IPS-NIHi7 (cell line): Measurements from ENCODE around the gene GPHN.
A peak's percentile ranks its signal among the peaks of the same experiment; 100 is the strongest.

Experiments used
- DNase-seq: peaks from one replicate; pipeline ENCODE4 v3.0.0; 2012; ENCODE audit warnings: mixed read lengths; ENCODE audit errors: extremely low spot score

Gene GPHN

DNA sequence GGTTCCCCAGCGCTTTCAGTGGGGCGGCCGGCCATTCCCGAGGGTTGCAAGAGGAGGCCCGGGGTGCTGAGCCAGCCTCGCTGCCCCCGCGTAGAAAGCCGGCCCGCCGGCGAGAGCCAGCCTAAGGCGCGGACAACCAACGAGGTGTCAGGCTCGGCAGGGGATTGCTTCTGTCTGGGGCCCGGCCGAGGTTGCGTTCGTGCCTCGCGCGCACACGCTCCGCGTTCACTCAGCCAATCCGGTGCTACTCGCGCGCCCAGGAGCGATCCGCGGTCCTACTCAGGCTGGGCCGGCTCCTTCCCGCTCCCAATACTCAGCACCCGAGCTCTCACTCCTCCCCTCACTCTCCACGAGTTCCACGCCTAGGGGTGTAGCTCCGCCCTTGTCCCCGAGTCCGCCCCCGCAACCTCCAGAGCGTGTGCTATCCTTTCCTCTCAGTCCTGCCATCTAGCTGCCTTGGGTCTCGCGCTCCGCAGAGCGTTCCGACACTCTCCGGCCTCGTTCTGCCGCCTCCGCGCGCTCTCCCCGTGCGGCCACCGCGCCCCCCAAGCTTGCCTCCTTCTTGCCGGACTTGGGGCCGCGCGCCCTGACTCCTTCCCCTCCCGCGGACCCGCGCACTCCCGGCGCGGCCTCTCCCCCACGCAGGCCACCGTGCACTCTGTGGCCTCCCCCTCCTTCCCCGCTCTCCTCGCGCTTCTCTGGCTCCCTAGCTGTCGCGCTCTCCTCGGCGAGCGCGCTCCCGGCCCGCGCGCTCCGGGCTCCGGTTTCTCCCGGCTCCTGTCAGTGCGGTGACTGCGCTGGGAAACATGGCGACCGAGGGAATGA is at the start of gene GPHN:
Gene GPHN, plus strand, starts transcription at position 426 of the 825 bp plus-strand sequence.
- peak; percentile 95 for DNase-seq

DNA sequence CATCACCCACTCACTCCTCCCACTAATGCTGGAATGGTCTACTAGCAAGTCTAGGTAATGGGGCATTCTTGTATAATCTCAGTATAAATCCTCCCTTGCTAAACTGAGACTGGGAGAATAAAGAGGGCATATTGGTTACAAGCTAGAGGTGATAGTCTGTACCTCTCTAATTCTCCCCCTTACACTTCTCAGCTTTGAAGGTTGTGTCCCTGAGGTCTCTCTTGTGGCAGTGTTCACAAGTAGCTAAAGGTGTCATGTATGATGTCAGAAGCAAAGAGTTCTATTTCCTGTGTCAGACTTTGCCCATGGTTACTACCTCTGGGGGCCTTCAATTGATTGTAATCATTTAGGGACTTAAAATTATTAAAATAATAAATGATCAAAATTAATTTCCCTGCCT is 48.3 kb upstream of the GPHN start:
- no peak for DNase-seq

DNA sequence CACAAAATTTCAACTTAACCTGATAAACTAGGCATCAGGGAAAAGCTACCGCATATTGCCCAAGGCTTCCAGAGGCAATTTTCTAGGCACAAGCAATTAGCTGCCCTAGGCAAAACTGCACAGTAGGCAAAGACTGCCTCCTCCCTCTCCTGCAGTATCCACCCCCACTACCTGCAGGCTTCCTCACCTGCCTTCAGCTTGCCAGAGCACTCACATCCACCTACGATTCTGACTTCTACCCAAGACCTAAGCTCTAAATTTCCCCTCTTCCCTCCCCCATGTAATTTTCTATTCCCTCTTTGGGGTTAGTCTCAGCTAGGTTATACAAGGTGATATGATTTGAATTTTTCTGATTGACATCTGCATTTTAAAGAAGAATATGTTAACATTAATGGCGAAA is 43.7 kb upstream of the GPHN start:
- no peak for DNase-seq

DNA sequence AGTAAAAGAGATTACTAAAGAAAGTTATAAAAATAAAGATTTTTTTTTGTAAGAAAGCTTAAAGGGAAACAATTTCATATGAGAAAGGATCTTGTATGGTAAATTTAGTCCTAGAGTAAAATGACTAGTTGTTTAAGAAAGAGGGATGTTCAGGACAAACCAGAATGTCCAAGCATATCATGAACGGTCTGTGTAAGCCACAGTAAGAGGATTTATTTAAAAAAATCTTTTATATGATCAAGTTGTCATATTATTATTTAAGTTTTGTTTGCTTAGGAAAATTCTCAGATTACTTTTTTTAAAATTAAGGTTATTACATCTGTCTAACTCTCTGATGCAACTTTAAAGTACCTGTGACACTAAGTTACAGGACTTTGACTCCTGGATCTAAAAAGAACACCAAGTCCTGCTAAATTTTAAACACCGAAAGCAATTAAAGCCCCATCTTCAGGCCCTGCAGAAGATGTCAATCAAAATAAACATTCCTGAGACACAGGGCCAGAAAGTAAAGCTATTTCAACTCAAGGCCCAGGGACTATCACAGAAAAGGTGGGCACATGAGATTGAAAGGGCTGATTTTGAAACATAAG is 39.1 kb upstream of the GPHN start:
- no peak for DNase-seq

DNA sequence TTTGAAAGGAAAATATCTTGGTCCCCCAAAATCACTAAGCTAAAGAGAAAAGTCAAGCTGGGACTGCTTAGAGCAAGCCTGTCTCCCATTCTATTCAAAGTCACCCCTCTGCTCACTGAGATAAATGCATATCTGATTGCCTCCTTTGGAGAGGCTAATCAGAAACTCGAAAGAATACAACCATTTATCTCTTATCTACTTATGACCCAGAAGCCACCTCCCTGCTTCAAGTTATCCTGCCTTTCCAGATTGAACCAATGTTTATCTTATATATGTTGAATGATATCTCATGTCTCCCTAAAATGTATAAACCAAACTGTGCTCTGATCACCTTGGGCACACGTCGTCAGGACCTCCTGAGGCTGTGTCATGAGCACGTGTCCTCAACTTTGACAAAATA is 36.4 kb upstream of the GPHN start:
- DNase-seq = no peak

DNA sequence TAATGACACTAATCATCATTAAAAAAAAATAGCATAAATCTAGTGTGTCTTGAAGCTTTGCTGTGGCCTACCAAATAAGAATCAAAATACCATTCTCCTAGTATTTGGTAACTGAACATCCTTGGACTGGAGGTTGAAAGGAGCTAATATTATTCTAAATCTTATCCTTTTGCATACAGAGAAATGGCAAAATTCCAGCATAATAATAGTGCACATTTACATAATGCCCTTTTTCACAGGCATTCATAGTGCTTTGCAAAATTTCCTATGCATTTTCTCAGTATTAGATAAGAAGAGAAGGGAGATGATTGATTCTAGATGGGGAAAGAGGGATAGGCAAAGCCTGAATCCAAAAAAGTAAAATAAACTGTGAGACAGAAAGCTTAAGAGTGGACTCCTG is 35.7 kb upstream of the GPHN start:
- no peak for DNase-seq

DNA sequence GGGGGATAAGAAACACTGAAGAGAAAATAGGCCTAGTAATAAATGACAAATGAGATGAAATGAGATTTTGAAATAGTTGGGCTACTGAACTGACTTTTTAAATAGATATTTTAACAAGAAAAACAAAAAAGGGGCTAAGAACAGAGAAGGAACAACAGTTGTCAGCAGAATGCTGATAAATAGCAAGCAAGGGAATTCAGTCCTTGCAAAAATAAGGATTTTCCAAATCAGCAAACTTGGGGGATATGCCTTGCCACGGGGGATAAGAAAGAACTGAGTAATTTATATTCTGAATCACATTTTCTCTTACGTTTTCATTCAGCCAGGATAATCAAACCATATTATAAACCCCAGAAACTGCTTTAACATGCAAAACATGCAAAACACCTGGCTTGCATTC is 34.7 kb upstream of the GPHN start:
- DNase-seq = no peak

DNA sequence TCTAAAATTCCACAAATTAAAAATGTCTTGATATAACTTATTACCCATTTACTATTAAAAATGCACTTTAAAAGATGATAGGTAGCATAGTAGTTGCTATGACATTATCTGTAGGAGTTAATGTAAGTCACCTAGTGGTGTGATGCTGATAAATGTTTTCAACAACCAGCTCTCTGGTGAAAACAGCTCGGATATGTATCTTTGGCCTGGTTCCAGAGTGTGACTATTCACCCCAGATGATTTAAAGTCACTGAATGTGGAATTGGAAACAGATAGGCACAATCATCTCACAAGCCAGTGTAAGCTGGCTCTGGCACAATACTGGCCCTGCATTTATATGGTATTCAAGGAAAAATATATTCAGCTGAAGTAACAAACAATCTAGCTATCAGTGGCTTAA is 31.0 kb upstream of the GPHN start:
- no peak for DNase-seq

DNA sequence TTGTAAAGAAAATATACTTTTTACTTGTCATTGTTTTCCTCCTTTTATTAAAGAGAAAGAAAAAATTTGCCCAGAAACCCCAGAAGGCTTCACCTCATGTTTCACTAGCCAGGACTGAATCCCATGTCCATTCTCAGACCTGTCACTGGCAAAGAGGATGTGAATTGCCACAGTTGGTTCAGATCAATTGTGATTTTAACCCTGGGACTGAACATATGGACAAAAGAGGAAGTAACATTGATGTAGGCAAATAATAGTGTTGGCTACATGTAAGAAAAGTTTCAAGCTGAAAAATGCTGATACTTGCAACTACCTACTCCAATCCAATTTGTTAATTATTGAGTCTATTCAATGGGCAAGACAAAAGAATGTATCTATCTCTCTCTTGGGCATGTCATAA is 30.4 kb upstream of the GPHN start:
- no peak for DNase-seq

DNA sequence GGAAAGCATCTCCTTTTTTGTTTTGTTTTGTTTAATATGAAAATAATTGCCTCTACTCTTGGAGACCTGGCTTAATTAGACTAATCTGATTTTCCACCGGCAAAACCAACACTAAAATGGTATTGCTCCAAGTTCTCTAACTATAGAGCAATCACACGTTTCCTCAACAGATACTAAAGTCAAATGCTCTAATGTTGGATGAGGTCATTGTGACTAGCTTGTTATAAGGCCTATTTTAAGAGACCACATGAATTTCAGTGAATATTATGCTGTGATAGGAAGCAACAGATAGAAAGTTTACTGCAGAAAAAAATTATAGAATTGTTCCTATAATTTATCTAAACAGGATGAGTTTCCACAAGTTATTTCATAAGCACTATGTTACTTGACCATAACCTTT is 25.1 kb upstream of the GPHN start:
- no peak for DNase-seq

DNA sequence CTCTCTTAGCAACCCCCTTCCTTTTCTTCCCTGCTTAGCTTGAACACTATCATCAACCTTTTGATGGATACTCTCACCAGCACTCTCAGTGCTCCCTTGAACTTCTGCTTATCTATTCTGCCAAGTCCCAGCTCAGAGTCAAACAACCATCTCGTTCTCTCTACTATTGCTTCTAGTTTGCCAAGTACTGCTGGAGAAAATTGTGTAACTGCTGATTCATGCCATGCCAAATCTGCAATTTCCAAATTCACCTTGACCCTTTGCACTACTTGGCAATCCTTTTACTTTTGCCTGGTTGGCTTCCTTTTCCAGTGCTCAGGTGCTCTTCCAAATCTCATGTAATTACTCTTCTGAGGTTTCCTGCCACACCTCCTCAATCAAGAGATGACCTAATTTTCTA is 24.6 kb upstream of the GPHN start:
- DNase-seq = no peak

DNA sequence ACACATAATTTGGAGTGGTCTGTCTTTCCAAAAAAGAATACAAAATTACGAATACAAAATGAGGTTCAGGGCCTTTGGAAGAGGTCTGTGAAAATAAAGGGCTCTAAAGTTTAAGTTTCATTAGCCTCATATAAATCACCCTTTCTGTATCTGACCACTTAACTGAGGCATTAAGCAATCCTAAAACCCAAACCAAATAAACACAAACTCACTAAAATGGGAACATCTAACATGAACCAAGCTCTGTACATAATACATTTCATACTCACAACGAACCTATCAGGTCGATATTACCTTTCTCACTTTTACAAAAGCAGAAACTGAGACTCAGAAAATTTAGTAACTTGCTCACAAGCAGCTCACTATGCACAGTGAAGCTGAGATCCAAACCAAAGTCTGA is 22.9 kb upstream of the GPHN start:
- no peak for DNase-seq

DNA sequence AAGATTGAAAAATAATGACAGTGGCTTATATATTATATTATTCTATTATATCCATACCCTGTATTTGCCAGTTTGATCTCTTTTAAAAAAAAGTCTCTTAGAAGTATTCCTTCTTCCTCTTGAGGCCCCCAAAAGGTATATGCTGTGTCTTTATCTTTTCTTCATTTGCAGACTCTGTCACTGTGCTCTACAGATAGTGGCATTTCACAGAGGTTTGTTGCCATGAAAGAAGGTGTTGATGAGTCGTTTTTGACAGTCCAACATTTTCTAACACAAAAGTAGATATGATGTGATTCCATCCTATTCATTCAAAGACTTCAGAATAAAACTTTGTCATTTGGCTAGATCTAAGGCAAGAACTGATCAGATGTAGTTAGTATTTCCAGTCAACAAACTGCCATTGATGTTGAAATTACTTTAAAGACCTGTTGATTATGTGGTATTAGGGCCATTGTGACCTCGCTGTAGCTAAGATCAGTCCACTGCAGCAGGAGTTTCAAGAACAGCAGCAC is 22.0 kb upstream of the GPHN start, which contains the start of gene CCDC196:
Gene CCDC196, plus strand, starts transcription at position 462 of the 512 bp plus-strand sequence. CDS start 132 bp downstream, outside the sequence.
- no peak for DNase-seq

DNA sequence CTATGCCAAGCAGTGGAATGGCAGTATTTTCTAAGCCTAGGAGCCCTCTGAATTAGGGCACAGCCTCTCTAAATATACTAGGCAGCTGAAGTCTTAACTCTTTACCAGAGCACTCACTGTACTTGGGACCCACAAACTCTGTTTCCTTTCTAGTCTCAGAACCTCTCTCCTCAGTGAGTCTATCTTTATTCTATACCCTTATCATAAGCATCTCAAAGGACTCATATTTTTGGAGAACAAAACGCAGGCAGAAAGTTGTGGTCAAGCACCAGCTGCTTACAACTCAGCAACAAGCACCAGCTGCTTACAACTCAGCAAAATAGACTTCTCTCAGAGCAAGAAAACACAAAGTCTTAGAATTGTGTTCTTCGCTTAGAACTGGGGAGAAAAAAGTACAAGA is 20.8 kb upstream of the GPHN start:
- DNase-seq = no peak

DNA sequence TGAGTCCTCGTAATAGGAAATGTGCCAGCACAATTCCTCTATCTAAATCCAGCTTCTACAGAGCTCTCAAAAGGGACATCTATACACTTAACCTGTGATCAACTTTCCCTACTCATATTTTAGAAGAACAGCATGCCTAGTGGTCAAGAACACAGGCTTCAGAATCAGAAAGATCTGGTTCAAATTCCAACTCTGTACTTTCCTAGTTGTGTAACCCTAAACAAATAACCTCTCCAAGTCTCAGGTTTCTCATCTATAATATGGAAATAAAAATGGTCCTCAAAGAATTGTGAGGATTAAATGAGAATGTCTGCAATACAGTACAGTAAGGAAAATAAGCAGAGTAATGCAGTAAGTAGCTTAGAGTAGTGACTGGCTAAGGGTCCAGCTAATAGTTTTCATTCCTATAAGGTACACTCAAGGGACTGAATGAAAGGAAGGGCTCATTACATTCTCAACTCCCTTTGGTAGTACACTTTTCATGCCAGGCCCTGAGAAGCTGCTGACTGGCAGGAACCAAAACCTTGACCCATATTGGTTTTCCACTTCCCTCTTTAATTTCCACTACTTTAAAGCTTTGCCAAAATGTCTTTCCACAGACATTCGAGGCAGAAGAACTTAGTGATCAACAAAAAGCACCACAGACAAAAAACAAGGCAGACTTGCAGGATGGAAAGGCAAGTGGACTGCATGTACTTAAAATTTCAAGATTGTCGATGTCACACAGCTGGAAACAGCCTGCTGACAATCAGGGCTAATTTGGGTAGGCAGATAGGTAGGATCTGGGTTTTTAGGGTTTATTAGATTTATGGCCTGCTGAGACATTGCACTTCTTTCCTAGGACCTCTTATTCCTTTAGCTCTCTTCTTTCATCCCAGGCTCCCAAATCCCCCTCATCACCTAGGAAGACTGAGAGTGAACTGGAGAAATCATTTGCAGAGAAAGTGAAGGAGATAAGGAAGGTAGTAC is 17.5 kb upstream of the GPHN start:
- no peak for DNase-seq

DNA sequence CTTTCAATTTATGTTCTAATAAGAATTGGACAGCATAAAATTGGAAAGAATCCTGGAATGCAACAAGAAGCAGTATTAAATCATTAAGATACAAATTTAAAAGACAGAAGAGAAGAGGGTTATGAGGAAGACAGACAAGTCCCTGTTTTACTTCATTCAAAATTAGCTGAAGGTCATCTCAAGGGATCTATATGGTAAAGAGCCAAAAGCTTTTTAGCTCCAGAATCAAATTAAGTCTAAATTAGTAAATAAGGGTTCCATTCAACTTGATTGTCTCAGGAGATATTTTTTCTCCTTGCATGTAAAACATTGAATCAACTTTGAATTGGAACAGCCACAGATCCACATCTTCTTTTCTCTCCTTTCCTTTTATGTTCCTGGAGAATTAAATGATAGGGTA is 14.2 kb upstream of the GPHN start:
- DNase-seq = no peak

DNA sequence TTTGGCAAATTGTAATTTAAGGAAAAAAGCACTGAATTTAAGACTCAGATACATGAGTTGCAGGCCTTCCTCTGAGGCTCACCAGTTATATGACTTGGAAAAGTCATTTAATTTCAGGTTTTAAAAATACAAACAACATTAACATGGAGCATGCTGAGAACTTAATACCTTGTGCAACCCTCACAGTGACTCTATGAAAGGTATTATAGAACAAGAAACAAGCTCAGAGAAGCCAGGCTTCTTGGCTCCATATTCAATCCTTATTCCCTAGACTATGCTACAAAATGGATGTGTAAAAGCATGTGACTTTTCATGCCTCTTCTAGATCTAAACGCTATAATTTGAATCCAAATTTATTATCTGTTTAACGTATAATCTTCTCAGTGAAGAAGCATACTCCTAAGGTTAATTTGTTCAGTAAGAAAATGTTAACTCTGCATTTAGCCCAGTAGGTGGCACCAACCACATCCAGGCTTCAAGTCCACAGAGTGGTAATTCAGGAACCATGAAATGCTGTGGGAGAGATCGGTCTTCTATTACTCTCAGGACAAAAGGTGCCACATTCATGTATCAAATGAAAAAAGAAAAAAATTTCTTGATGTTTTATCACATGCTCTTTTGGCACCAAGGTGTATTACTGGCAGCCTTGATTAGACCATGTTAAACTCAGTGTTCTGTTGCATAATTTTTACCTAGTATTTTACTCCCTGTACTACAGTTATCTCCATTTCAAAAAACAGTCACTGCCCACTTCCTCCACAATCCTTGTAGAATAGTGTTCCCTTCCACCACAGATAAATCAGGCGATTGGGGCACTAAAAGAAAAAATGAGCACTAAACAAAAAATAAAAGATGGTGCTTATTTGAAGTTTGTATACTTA is 12.5 kb upstream of the GPHN start:
- DNase-seq = peak; percentile 54

DNA sequence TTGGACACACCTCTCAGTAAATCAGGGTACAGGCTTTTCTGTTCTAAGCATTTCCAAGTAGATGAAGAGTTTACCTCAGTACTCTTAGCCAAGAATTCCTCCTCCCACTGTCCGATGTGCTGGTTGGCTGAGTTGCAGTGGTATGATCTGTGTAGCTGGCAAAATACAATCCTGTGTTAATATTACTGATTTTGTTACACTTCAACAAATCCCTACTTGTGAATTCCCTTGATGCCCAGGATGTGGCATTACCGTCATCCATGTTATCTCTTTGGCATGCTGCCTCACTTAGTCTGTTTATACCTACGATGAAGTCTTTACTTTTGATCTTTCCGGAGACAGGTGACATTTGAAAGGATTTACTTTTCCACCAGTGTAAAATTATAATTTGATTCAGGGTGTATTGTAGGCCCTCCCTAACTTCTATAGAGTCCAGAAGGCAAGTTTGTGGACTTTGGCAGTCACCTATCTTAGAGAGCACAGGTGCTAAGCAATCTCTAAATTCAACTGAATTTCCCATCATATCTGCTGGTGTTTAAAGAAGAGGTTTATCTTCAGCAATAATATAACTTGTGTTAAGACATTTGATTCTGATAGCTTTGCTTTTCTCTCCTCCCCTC is 11.6 kb upstream of the GPHN start:
- no peak for DNase-seq

DNA sequence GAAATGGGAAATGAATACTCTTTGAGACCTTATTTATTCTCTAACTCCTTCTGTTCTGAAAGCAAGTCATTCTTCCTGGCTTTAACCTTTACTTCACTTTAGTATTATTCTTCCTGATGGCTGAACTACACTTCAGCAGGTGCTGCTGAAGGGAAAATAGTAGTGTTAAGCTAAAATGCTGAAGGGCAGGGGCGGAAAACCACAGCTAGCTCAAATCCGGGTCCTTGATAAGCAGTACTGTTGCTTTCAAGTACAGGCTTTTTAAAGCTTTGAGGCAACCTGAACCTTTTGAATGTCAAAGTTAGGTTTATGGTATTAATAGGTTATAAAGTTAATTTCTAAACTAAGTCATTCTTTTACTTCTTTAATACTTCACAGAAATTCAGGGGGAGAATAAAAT is 11.0 kb upstream of the GPHN start:
- DNase-seq = no peak

DNA sequence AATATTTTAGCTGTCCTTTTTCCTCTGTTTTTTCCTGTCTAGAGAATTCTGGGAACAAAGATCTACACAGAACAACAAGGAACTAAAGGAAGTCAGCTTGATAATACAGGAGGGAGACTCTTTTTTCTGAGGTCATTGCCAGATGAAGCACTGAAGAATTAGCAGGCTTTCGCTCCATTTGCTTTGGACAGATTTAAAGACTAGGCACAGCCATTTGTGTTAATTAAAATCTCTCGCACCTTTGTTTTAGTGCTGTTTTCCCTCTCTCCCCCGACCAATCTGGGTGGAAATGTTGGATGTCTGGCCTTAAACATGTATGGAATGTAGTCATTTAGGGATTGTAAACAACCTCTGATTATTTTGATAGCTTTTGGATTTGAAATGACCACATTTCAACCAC is 9.6 kb upstream of the GPHN start:
- no peak for DNase-seq

DNA sequence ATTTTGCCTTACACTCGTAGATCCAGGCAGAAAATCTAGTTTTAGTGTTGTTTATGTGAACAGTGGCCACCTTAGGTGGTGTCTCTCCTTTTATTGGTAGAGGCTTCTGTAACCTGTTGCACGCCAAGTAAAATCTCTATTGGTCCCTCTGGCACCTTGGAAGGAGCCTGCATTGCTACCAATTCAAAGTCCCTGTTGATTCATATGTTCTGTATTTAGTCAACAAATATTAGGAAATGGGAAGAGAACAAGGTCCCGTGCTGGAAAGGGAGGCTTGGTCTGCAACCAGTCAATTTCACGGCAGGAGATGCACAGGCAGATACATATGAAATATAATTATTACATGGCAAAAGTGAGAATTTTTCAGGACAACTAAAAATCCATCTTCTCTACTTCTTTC is 6.4 kb upstream of the GPHN start:
- DNase-seq = no peak
